Trophoblast cell (in vitro differentiated cells and primary cell): Measurements from ENCODE around the gene BUD23.

Source experiments
- DNase-seq, 2 donors: peaks; one replicate each; pipeline ENCODE4 v3.0.0-alpha.2; 2016
- H2AFZ ChIP-seq: 2 replicates; pipeline ENCODE4 v1.6.1; 2013; ENCODE audit warnings: low read length, moderate library complexity, mild to moderate bottlenecking; ENCODE audit not compliant: insufficient read depth, poor library complexity
- H2AK5ac ChIP-seq: 2 replicates; pipeline ENCODE4 v1.6.1; 2013; ENCODE audit warnings: mild to moderate bottlenecking, low read length
- H2BK120ac ChIP-seq: 2 replicates; pipeline ENCODE4 v1.6.1; 2013; ENCODE audit warnings: low read length, mild to moderate bottlenecking, moderate library complexity; ENCODE audit not compliant: insufficient read depth, poor library complexity
- H2BK12ac ChIP-seq: 2 replicates; pipeline ENCODE4 v1.6.1; 2013; ENCODE audit warnings: mild to moderate bottlenecking, low read length, moderate library complexity
- H2BK5ac ChIP-seq: 2 replicates; pipeline ENCODE4 v1.6.1; 2013; ENCODE audit warnings: low read length, low read depth, moderate library complexity, mild to moderate bottlenecking; ENCODE audit not compliant: poor library complexity
- H3K14ac ChIP-seq: 2 replicates; pipeline ENCODE4 v1.6.1; 2013; ENCODE audit warnings: mild to moderate bottlenecking, low read length
- H3K18ac ChIP-seq: 2 replicates; pipeline ENCODE4 v1.6.1; 2013; ENCODE audit warnings: mild to moderate bottlenecking, low read length
- H3K23ac ChIP-seq: 2 replicates; pipeline ENCODE4 v1.6.1; 2013; ENCODE audit warnings: low read length
- H3K27ac ChIP-seq: 2 replicates; pipeline ENCODE4 v1.5.1; 2013; ENCODE audit warnings: low read depth, mild to moderate bottlenecking, inconsistent platforms, low read length, moderate library complexity
- H3K27me3 ChIP-seq: 2 replicates; pipeline ENCODE4 v1.6.1; 2013; ENCODE audit warnings: inconsistent platforms, mild to moderate bottlenecking, low read length, moderate library complexity; ENCODE audit not compliant: insufficient read depth
- H3K36me3 ChIP-seq, 2 experiments: 1 replicate in 1 of 2; 2 replicates in 1 of 2; pipeline ENCODE4 v1.6.1; 2013; ENCODE audit warnings: low read length in 2 of 2, mild to moderate bottlenecking in 2 of 2, moderate library complexity in 1 of 2; ENCODE audit not compliant: insufficient read depth in 2 of 2, control insufficient read depth in 1 of 2
- H3K4ac ChIP-seq: 2 replicates; pipeline ENCODE4 v1.6.1; 2013; ENCODE audit warnings: low read depth, mild to moderate bottlenecking, low read length, moderate library complexity
- H3K4me1 ChIP-seq, 2 experiments: 1 replicate in 1 of 2; 2 replicates in 1 of 2; pipeline ENCODE4 v1.6.1; 2013; ENCODE audit warnings: low read length in 2 of 2, mild to moderate bottlenecking in 2 of 2, moderate library complexity in 1 of 2; ENCODE audit not compliant: insufficient read depth in 2 of 2, control insufficient read depth in 1 of 2
- H3K4me2 ChIP-seq: 2 replicates; pipeline ENCODE4 v1.6.1; 2013; ENCODE audit warnings: inconsistent platforms, mild to moderate bottlenecking, low read length, moderate library complexity
- H3K4me3 ChIP-seq: 2 replicates; pipeline ENCODE4 v1.5.1; 2013; ENCODE audit warnings: mild to moderate bottlenecking, low read depth, low read length, inconsistent platforms
- H3K79me1 ChIP-seq: one replicate; pipeline ENCODE4 v1.6.1; 2013; ENCODE audit warnings: low read length
- H3K79me2 ChIP-seq: 2 replicates; pipeline ENCODE4 v1.6.1; 2013; ENCODE audit warnings: low read length, mild to moderate bottlenecking; ENCODE audit not compliant: control insufficient read depth, insufficient read depth, poor library complexity
- H3K9ac ChIP-seq: 2 replicates; pipeline ENCODE4 v1.6.1; 2013; ENCODE audit warnings: mild to moderate bottlenecking, low read length
- H3K9me3 ChIP-seq: 2 replicates; pipeline ENCODE4 v1.6.1; 2013; ENCODE audit warnings: low read depth, mild to moderate bottlenecking, control low read depth, inconsistent platforms, low read length; ENCODE audit not compliant: insufficient read depth
- H4K12ac ChIP-seq: 2 replicates; pipeline ENCODE4 v1.6.1; 2013; ENCODE audit warnings: low read depth, mild to moderate bottlenecking, low read length, moderate library complexity
- H4K8ac ChIP-seq: 2 replicates; pipeline ENCODE4 v1.6.1; 2013; ENCODE audit warnings: low read depth, mild to moderate bottlenecking, low read length, moderate library complexity
- H4K91ac ChIP-seq: one replicate; pipeline ENCODE4 v1.6.1; 2013; ENCODE audit warnings: low read depth, mild to moderate bottlenecking, low read length, moderate library complexity
- WGBS: extraction: QIAGEN DNeasy Blood & Tissue Kit; methylation state at CpG from one replicate; pipeline ENCODE4 v1.1.7; 2013; ENCODE audit warnings: missing lambda C conversion rate; ENCODE audit not compliant: insufficient read length, insufficient coverage; ENCODE audit errors: extremely low coverage; 5-methylcytosine and 5-hydroxymethylcytosine counted together

BUD23 gene

GRCh38 chr7:73647725-73648592 lies 35.4 kb upstream of the BUD23 start:
- WGBS, result 75% methylated on average over 1 of the region's 62 CpGs
- H3K79me1 ChIP-seq, result no peaks in the 10 kb centered on the region
- H3K27ac ChIP-seq, result no peak overlapping the region
- H3K79me2 ChIP-seq, result no peaks in the 10 kb centered on the region
- H4K12ac ChIP-seq, result no peak overlapping the region
- H3K23ac ChIP-seq, result no peak overlapping the region
- H3K27me3 ChIP-seq, result peaks cover 30% of the 10 kb centered on the region
- DNase-seq, result peak in 1 of 2 donors; percentile 21
- no peak overlapping the region for H2AK5ac ChIP-seq
- no peak overlapping the region for H4K91ac ChIP-seq
- peak overlapping the region; percentile 55 for H3K4me2 ChIP-seq
- no peak overlapping the region for H4K8ac ChIP-seq
- H3K4me1 ChIP-seq, result peaks cover 0 to 4% of the 10 kb centered on the region in 2 experiments
- H3K36me3 ChIP-seq, result no peaks in the 10 kb centered on the region
- H3K18ac ChIP-seq, result no peak overlapping the region
- no peak overlapping the region for H2BK12ac ChIP-seq
- H2AFZ ChIP-seq, result peak overlapping the region; percentile 40
- no peak overlapping the region for H3K4me3 ChIP-seq
- H2BK5ac ChIP-seq, result no peak overlapping the region
- H3K9me3 ChIP-seq, result peaks cover 4% of the 10 kb centered on the region
- no peak overlapping the region for H3K4ac ChIP-seq
- H2BK120ac ChIP-seq, result no peak overlapping the region
- no peak overlapping the region for H3K9ac ChIP-seq
- H3K14ac ChIP-seq, result no peak overlapping the region

GRCh38 chr7:73648593-73649332 lies 34.6 kb upstream of the BUD23 start:
- no peak overlapping the region for H3K9ac ChIP-seq
- H3K79me2 ChIP-seq, result no peaks in the 10 kb centered on the region
- no peak overlapping the region for H2BK12ac ChIP-seq
- H4K8ac ChIP-seq, result no peak overlapping the region
- peaks cover 30% of the 10 kb centered on the region for H3K27me3 ChIP-seq
- no peak overlapping the region for H3K14ac ChIP-seq
- peaks cover 4% of the 10 kb centered on the region for H3K9me3 ChIP-seq
- no CpG with 5 or more reads among the region's 1 CpG for WGBS
- no peak overlapping the region for H3K4me3 ChIP-seq
- H2AFZ ChIP-seq, result no peak overlapping the region
- no peaks in the 10 kb centered on the region for H3K36me3 ChIP-seq
- no peak overlapping the region for H2BK5ac ChIP-seq
- H3K4me2 ChIP-seq, result no peak overlapping the region
- H3K4me1 ChIP-seq, result peaks cover 0 to 4% of the 10 kb centered on the region in 2 experiments
- no peak overlapping the region for H3K27ac ChIP-seq
- H4K12ac ChIP-seq, result no peak overlapping the region
- H2AK5ac ChIP-seq, result no peak overlapping the region
- no peak overlapping the region for H3K18ac ChIP-seq
- DNase-seq, result no peak
- H2BK120ac ChIP-seq, result no peak overlapping the region
- no peak overlapping the region for H4K91ac ChIP-seq
- H3K23ac ChIP-seq, result no peak overlapping the region
- H3K79me1 ChIP-seq, result no peaks in the 10 kb centered on the region
- no peak overlapping the region for H3K4ac ChIP-seq

DNA sequence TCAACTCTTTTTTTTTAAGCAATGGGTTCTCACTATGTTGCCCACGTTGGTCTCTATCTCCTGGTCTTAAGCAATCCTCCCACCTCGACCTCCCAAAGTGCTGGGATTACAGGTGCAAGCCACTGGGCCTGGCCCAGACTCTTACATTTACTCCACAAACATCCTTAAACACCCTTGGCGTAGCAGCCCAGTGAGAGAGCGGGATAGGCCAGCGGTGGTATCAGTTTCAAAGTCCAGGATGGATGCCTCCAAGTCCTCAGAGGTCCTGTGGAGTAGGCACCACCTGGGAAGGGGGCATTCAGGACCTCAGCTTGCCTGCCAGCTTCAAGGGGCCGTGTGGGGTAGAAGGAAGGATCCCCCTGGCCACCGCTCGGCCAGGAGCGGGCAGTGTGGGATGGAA lies 33.8 kb upstream of the BUD23 start:
- Histone ChIP-seq H3K27me3 (peaks cover 30% of the 10 kb centered on the region), H3K4ac (no peak overlapping the region), H3K27ac (no peak overlapping the region), H3K4me1 (peaks cover 0 to 4% of the 10 kb centered on the region in 2 experiments), H3K9me3 (peaks cover 4% of the 10 kb centered on the region), H3K79me1 (no peaks in the 10 kb centered on the region), H3K23ac (no peak overlapping the region), H2AFZ (no peak overlapping the region), H3K79me2 (no peaks in the 10 kb centered on the region), H2BK5ac (no peak overlapping the region), H2BK120ac (no peak overlapping the region), H2BK12ac (no peak overlapping the region), H2AK5ac (no peak overlapping the region), H3K9ac (no peak overlapping the region), H4K8ac (no peak overlapping the region), H3K4me3 (peak overlapping the region; percentile 25), H3K36me3 (no peaks in the 10 kb centered on the region), H4K12ac (no peak overlapping the region), H3K4me2 (no peak overlapping the region), H3K18ac (no peak overlapping the region), H4K91ac (no peak overlapping the region), H3K14ac (no peak overlapping the region)
- DNase-seq, result no peak
- WGBS, result no CpG with 5 or more reads among the region's 9 CpGs

DNA sequence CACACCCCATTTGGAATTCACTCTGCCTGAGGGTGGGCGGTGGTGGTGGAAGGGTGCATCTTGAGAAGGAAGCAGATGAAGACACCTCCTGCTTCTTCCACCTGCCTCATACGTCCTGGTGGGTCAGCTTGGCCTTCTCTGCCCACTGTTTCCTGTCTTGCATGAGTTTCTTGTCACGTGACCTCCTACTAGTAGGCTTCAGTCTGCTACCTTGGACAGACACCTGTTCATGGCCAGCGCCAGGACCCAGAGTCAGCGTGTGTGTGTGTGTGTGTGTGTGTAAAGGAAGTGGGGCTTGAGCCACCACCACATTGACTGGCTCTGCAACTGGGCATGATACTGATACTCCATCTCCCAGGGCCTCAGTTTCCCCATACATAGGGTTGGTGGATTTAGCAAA lies 32.9 kb upstream of the BUD23 start:
- whole genome bisulfite sequencing, result no CpG with 5 or more reads among the region's 5 CpGs
- Histone ChIP-seq H4K12ac (no peak overlapping the region), H3K14ac (no peak overlapping the region), H3K4me3 (peak overlapping the region; percentile 0), H3K9me3 (peaks cover 4% of the 10 kb centered on the region), H3K27ac (no peak overlapping the region), H4K91ac (no peak overlapping the region), H3K36me3 (no peaks in the 10 kb centered on the region), H3K9ac (no peak overlapping the region), H3K79me1 (no peaks in the 10 kb centered on the region), H2BK12ac (no peak overlapping the region), H3K23ac (no peak overlapping the region), H3K18ac (no peak overlapping the region), H3K4me1 (peaks cover 0 to 4% of the 10 kb centered on the region in 2 experiments), H3K4ac (no peak overlapping the region), H3K27me3 (peaks cover 30% of the 10 kb centered on the region), H3K79me2 (no peaks in the 10 kb centered on the region), H2AK5ac (no peak overlapping the region), H4K8ac (no peak overlapping the region), H3K4me2 (no peak overlapping the region), H2AFZ (no peak overlapping the region), H2BK5ac (no peak overlapping the region), H2BK120ac (no peak overlapping the region)
- no peak for DNase-seq
